ENCODE measurements around the gene NUP214. TPM values are rescaled to one million over a fixed set of nuclear protein-coding genes. Genes with fewer than 3 reads are reported as not detected.
A peak's percentile ranks its signal among the peaks of the same experiment; 100 is the strongest.
"Not testable (repeated sequence)": the region's sequence is repeated elsewhere in the genome, so short reads cannot be mapped to it uniquely, and the experiment has no call there.

The NUP214 gene
- total RNA-seq, 1 experiment from 2014 or later, result 34.9 TPM

GRCh38 chr9:131114084-131114535, 11.3 kb upstream of the NUP214 start:
- in situ Hi-C loops (cut with HindIII; ENCODE audit: low pct_unique_long_range_greater_than_20kb, low sequenced_read_pairs), result no loop called here
- H3K27ac ChIP-seq (ENCODE audit: low read length), result no peak overlapping the region
- CTCF ChIA-PET, result interaction anchor here (0.6 kb wide), 1 partner anchor 122 kb away, joined by 6 read pairs; no protein-coding TSS in a partner anchor
- no peaks in the 10 kb centered on the region for H3K27me3 ChIP-seq (ENCODE audit: control insufficient read depth, insufficient read depth, low read length)
- no peaks in the 10 kb centered on the region for H3K9me3 ChIP-seq (ENCODE audit: control insufficient read depth, insufficient read depth, low read depth, low read length)
- H3K4me1 ChIP-seq (ENCODE audit: control insufficient read depth, insufficient read depth, low read length), result no peaks in the 10 kb centered on the region
- H3K36me3 ChIP-seq (ENCODE audit: control insufficient read depth, insufficient read depth, low read length), result no peaks in the 10 kb centered on the region
- H3K4me3 ChIP-seq (ENCODE audit: low read depth in 2 of 2, low read length in 2 of 2), result no peak overlapping the region
- TF ChIP-seq SIN3A (IDR thresholded peaks at IDR 0.05; ENCODE audit: borderline replicate concordance, insufficient read depth, low read depth, low read length), result no peak
- TF ChIP-seq CTCF (IDR thresholded peaks at IDR 0.05), result no peak
- TF ChIP-seq TCF7L2 (IDR thresholded peaks at IDR 0.05; ENCODE audit: low read depth, low read length), result no peak
- TF ChIP-seq POLR2AphosphoS5 (IDR thresholded peaks at IDR 0.05; ENCODE audit: low read depth, low read length), result no peak
- TF ChIP-seq REST (IDR thresholded peaks at IDR 0.05; ENCODE audit: insufficient read depth in 1 of 2, low read depth in 2 of 2, low read length in 1 of 2), result no peak
- BruUV-seq (replicated peaks), result no TSS peak
- POLR2A ChIA-PET, result no interaction called here
- DNase-seq (ENCODE audit: low read depth, low spot score) (no peak), ATAC-seq (peak; percentile 47; the same call in 1 of the 2 replicates)
- intact Hi-C loops (cut with micrococcal nuclease; ENCODE audit: unreplicated experiment), result no loop called here

- BruUV-seq (replicated peaks); DNase-seq (ENCODE audit: low read depth, low spot score); in situ Hi-C loops (cut with HindIII; ENCODE audit: low pct_unique_long_range_greater_than_20kb, low sequenced_read_pairs); H3K27ac ChIP-seq (ENCODE audit: low read length); H3K9me3 ChIP-seq (ENCODE audit: control insufficient read depth, insufficient read depth, low read depth, low read length); ATAC-seq; intact Hi-C loops (cut with micrococcal nuclease; ENCODE audit: unreplicated experiment); H3K4me3 ChIP-seq (ENCODE audit: low read depth in 2 of 2, low read length in 2 of 2); H3K27me3 ChIP-seq (ENCODE audit: control insufficient read depth, insufficient read depth, low read length); H3K4me1 ChIP-seq (ENCODE audit: control insufficient read depth, insufficient read depth, low read length); POLR2A ChIA-PET; CTCF ChIA-PET; H3K36me3 ChIP-seq (ENCODE audit: control insufficient read depth, insufficient read depth, low read length): not testable (repeated sequence)
Measured at GRCh38 chr9:131115360-131115742, 10.0 kb upstream of the NUP214 start.

GRCh38 chr9:131116281-131117120, 8.9 kb upstream of the NUP214 start:
- ATAC-seq (no peak), DNase-seq (ENCODE audit: low read depth, low spot score) (no peak)
- BruUV-seq (replicated peaks), result no TSS peak
- POLR2A ChIA-PET, result no interaction called here
- no peaks in the 10 kb centered on the region for H3K27me3 ChIP-seq (ENCODE audit: control insufficient read depth, insufficient read depth, low read length)
- H3K27ac ChIP-seq (ENCODE audit: low read length), result no peak overlapping the region
- H3K4me3 ChIP-seq (ENCODE audit: low read depth in 2 of 2, low read length in 2 of 2), result no peak overlapping the region
- H3K9me3 ChIP-seq (ENCODE audit: control insufficient read depth, insufficient read depth, low read depth, low read length), result no peaks in the 10 kb centered on the region
- H3K4me1 ChIP-seq (ENCODE audit: control insufficient read depth, insufficient read depth, low read length), result no peaks in the 10 kb centered on the region
- TF ChIP-seq TCF7L2 (IDR thresholded peaks at IDR 0.05; ENCODE audit: low read depth, low read length) (no peak), SIN3A (IDR thresholded peaks at IDR 0.05; ENCODE audit: borderline replicate concordance, insufficient read depth, low read depth, low read length) (no peak), REST (IDR thresholded peaks at IDR 0.05; ENCODE audit: insufficient read depth in 1 of 2, low read depth in 2 of 2, low read length in 1 of 2) (no peak), POLR2AphosphoS5 (IDR thresholded peaks at IDR 0.05; ENCODE audit: low read depth, low read length) (no peak), CTCF (IDR thresholded peaks at IDR 0.05) (no peak)
- CTCF ChIA-PET, result no interaction called here
- H3K36me3 ChIP-seq (ENCODE audit: control insufficient read depth, insufficient read depth, low read length), result no peaks in the 10 kb centered on the region
- intact Hi-C loops (cut with micrococcal nuclease; ENCODE audit: unreplicated experiment), result no loop called here
- in situ Hi-C loops (cut with HindIII; ENCODE audit: low pct_unique_long_range_greater_than_20kb, low sequenced_read_pairs), result no loop called here

Data from Panc1 (cell line).